Inflammatory macrophage (primary cell): ENCODE measurements around the gene NXN.
A peak's percentile ranks its signal among the peaks of the same experiment; 100 is the strongest.
"Not testable (repeated sequence)": the region's sequence is repeated elsewhere in the genome, so short reads cannot be mapped to it uniquely, and the experiment has no call there.

Source experiments
- DNase-seq, 2 donors: peaks; one replicate each; pipeline ENCODE4 v3.0.0-alpha.2; 2020 to 2022

Gene NXN

DNA sequence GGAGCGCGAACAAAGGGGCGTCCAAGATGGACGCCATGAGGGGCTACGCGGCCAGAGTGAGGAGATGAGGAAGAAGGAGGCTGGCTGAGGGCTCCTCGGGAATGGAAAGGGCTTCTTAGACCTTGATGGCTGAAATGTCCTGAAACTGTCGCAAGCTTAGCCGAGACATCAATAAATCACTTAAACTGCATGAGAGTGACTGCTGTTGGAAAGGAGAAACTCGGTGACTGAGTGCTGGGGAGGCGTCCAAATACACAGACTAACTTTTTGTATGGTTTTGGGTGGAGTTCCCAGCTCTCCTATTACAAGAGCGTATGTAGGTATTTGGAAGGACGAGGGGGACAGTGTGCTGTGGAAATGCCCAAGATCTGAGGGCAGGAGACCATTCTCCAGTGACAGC, 226.2 kb downstream of the NXN start:
- DNase-seq, result no peak

DNA sequence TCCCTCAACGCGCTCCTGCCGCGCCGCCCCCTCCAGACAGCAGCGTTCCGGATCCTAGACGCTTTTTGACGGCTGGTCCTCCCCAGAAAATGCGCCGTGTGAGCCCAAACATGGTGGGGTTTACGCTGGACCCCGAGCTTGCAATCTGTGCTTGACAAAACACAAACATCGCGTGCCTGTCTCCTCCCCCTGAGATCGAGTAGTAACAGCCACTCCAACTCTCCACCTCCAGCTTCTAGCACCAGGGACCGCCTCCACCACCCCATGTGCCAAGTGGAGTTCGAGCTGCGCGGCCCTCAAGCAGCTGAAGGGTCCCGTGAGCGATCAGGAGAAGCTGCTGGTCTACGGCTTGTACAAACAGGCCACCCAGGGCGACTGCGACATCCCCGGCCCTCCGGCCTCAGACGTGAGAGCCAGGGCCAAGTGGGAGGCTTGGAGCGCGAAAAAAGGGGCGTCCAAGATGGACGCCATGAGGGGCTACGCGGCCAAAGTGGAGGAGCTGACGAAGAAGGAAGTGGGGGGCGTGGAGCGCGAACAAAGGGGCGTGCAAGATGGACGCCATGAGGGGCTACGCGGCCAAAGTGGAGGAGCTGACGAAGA, 226.9 kb downstream of the NXN start:
- DNase-seq, result peak in 1 of 2 donors; percentile 34

DNA sequence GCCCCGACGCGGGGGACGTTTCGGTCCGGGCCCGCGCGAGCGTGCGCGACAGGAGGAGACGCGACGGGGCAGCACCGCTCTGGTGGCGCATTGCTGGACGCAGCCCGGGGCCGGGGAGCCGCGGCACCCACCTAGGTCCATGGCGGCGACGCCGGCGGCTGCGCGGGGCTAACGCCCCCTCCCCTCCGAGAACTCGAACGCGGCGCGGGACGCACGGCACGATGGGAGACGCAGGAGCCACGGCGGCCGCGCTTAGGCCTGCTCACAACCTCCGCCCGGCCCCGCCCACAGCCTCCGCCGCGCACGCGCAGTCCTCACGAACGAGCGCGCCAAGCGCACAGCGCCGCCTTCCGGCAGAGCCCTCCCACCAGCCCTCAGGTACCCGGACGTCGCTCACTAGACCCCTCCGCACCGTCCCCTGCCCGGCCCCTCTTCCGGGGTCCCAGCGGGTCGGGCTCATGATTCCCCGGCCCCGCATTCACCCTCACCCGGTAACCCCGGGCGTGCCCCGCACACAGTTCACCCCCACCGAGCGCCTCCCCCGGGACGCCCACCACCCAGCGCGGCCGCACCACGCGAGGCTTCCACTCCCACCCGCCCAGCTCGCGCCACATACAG, 227.5 kb downstream of the NXN start, which contains the start of gene GEMIN4:
TSS of gene GEMIN4 (minus strand) at position 263 of the 618 bp plus-strand sequence. CDS start at position 141, 122 bp downstream.
- DNase-seq, result peak; percentile 92

DNA sequence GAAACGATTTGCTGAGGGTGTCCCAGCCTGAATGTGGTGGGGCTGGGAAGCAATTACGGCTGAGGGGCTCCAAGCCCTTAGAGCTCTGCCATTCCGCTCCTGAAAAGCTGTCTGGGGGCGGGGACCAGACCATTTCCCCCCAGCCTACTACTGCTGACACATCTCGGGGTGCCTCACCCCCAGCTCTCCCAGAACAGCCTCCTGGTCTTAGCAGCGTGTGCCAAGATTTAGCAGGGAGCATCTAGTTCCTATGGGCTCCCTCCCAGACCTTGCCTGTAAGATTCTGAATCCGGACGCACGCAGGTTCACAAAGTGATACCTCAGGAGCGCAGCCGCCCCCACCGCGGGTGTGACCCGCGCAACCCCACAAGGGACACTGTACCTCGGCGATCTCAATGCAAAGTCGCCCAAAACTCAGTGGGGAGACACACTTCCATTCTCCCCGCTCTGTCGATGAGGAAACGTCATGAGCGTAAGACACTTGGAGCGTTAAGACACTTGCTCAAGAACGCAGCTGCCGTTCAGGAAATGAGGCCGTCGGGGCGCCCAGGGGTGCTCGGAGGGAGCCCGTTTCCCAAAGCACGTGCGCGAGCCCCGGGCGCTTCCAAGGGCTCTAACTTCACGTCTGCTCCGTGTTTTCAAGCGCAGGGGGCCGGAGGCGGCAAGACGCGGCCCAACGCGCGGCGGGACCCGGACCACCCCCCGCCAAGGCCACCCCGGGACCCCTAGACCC, 228.1 kb downstream of the NXN start:
- DNase-seq, result peak; percentile 57 to 63

DNA sequence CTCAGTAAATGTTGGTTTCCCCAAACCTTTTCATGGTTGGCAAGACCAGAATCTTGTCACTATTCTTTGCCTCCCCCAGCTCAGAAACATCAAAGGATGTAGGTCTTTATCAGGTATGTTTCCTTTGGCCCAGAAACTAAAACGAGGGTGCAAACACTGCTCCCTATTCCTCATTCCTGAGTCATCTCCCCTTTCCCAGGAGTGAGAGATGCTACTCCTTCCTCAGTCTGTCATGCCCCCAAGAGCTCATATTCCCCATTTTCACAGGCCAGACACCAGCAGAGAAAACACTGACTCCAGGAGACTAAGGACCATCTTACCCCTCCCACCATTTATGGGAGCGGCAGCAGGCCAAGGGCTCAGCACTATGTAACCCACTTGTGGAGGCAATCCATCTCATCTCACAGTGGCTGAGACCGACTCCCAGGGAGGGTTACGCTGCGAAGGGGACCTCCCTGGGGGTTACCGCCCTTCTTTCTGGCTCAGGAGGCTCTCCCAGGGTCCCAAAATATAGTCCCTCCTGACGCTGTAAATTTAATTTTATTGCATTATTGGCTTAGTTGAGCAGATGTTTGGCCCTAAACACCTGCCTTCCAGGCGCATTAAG, 229.0 kb downstream of the NXN start:
- no peak for DNase-seq

DNA sequence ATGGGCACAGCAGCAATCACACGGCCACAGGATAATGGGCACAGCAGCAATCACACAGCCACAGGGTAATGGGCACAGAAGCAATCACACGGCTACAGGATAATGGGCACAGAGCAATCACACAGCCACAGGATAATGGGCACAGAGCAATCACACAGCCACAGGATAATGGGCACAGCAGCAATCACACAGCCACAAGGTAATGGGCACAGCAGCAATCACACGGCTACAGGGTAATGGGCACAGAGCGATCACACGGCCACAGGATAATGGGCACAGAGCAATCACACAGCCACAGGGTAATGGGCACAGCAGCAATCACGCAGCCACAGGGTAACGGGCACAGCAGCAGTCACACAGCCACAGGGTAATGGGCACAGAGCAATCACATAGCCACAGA, 230.2 kb downstream of the NXN start:
- DNase-seq, result not testable (repeated sequence)
